ENCODE results near the gene DOCK1. TPM values are rescaled to one million over a fixed set of nuclear protein-coding genes. Genes with fewer than 3 reads are reported as not detected.

DOCK1 gene
- total RNA-seq, 4 donors from 2014 or later = 31.3 to 82.3 (median 44.1) TPM

DNA sequence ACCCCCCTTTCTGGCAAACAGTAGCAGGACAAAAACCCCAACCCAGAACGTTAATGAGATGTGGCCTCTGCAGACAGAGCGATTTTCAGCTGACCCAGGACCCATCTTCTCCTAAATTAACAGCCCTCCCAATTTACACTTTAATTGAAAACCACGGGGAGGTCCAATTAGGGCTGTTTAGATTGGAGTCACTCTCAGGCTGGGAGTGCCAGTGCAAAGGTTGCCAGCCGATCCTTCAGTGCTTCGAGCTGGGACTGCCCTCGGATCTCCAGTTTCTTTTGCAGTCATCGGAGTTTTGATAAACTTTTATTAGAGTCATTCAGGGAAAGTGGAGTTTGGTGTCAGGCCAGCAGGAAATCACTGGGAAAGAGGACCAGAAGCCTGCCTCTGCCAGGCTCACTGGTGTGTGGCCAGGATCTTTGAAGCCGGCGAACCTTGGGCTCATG is 108.0 kb downstream of the DOCK1 start:
- TF ChIP-seq, protein P1, sequence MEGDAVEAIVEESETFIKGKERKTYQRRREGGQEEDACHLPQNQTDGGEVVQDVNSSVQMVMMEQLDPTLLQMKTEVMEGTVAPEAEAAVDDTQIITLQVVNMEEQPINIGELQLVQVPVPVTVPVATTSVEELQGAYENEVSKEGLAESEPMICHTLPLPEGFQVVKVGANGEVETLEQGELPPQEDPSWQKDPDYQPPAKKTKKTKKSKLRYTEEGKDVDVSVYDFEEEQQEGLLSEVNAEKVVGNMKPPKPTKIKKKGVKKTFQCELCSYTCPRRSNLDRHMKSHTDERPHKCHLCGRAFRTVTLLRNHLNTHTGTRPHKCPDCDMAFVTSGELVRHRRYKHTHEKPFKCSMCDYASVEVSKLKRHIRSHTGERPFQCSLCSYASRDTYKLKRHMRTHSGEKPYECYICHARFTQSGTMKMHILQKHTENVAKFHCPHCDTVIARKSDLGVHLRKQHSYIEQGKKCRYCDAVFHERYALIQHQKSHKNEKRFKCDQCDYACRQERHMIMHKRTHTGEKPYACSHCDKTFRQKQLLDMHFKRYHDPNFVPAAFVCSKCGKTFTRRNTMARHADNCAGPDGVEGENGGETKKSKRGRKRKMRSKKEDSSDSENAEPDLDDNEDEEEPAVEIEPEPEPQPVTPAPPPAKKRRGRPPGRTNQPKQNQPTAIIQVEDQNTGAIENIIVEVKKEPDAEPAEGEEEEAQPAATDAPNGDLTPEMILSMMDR (IDR thresholded peaks at IDR 0.05) = no peak
- no peak for ATAC-seq (ENCODE audit: low FRiP score)
- no peak for DNase-seq (ENCODE audit: low spot score)

DNA sequence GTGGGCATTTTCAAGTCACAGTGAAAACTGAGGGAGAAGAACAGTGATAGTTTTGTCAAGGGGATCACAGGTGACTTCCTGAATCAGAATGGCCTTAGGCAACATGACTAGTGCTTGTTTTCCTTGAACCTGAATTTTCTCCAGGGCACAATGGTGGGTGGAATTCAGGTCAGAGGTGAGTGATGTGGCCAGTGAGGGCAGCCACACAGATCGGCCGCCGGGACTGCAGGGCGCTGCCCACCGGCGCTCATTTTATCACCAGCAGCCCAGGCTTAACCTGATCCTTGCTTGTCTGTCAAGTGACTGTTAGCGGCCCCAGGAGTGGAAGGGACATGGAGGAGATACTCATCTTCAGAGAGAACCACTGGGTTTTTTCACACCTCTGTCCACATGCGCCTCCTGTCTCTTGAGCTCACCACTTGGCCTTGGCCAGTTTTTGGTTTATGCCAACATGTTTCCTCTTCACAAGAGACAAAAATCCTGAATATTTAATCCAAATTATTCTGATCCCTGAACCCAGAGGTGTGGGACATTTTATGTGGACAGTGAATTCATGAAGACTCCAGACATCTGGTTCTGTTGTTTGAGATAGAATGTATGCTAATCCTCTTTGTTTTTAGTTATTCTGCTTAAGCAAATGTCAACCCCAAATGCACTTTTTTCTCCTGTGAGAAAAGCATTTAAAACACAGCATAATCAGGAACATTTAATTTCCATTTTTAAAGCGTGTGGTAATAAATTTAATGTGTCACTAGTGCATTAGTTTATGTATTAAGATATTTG is 108.7 kb downstream of the DOCK1 start:
- ATAC-seq (ENCODE audit: low FRiP score) (peak; percentile 19), DNase-seq (ENCODE audit: low spot score) (no peak)
- TF ChIP-seq, protein P1 (IDR thresholded peaks at IDR 0.05) = no peak

DNA sequence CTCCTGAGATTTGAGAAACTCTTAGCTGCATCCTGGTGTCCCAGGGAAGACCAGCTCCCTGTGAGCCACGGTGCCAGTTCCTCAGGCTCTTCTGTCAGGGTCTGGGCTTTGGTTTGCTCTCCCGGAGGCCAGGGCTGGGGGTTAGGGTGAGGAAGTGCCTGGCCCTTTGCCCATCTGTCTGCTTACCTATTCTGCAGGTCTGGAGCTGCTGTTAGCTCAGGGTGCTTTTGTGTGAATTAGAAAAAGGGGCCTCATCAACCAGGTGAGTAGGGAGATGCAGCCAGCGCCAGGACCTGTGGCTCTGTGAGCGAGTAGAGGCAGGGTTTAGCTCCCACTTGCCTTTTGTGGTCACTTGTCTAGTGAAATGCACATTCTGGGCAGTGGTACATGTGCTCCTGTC is 109.4 kb downstream of the DOCK1 start:
- TF ChIP-seq, protein P1 (IDR thresholded peaks at IDR 0.05) = no peak
- ATAC-seq (ENCODE audit: low FRiP score) (no peak), DNase-seq (ENCODE audit: low spot score) (no peak)

DNA sequence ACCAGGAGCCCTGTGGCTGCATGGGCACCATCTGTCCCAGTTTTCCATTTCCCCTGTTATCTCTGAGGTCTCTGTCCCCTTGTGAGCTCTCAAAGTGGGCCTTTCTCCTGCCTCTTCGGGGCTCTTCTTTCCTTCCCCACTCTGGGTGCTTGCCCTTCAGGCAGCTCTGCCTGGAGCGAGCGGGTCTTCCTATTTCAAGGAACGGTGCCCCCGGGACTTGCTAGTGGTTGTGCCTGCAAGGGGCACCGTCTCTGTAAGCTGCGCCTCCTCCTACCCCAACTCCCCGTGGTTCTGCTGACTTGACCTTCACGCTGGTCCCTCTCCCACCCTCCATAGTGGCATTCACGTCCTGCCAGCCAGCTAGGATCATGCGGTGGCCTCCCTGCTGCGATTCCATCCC is 110.1 kb downstream of the DOCK1 start:
- TF ChIP-seq, protein P1 (IDR thresholded peaks at IDR 0.05) = no peak
- DNase-seq (ENCODE audit: low spot score) (no peak), ATAC-seq (ENCODE audit: low FRiP score) (no peak)

DNA sequence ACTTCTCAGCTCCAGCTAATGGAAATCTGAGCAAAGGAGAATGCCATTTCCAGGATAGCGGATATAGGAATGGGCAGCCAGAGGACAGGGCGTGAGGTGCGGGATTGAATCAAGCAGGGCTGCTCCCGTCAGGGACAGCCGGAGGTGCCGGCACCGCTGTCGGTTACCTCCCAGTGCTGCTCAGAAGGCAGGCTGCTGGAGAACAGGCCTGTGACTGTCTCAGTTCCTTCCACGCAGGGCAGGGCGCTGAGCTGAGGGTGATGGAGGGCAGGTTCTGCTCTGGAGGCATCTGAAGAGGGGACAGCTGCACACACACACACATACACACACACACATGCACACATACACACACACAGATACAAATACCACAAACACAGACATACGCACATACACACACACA is 111.1 kb downstream of the DOCK1 start:
- no peak for ATAC-seq (ENCODE audit: low FRiP score)
- TF ChIP-seq, protein P1 (IDR thresholded peaks at IDR 0.05) = no peak
- no peak for DNase-seq (ENCODE audit: low spot score)

DNA sequence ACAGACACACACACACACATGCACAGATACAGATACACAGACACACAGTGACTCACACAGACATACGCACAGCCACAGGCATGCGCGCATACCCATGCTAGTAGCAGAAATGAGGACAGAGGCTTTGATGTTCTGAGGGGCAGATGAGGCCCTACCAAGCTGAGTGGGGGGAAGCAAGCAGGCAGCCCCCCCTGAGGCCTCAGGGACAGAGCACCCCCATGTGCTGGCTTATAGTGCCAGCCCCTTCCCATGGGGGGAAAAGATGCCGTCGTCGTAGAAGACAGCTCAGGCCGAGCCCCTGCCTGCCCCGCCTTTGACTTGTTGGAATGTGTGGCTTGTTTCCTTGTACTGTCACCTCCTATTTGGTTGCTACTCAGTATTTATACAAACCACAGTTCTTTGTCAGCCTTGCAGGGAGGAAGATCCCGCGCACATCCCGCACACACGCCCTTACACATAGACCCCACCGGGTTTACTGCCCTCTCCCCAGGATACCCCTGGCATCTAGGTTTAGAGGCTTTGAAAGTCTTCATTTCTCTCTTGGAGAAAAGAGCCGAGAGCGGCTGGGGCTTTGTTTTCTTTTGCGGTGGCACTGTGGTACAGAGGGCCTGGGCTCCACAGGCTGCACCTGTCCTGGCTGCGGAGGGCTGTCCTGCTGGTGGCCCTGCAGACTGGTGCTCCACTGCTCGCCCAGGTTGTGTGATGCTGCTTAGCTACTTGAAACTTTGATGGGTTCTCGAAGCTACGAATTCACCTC is 112.5 kb downstream of the DOCK1 start:
- TF ChIP-seq, protein P1 (IDR thresholded peaks at IDR 0.05) = no peak
- no peak for ATAC-seq (ENCODE audit: low FRiP score)
- DNase-seq (ENCODE audit: low spot score) = no peak

Data from omental fat pad (tissue), 4 donors.